Lung (tissue), 16 donors: ENCODE measurements around the gene PODXL. TPM values are rescaled to one million over a fixed set of nuclear protein-coding genes. Genes with fewer than 3 reads are reported as not detected.
A peak's percentile ranks its signal among the peaks of the same experiment; 100 is the strongest.

Source experiments
- ATAC-seq: fragments of 200-7000 bp; cut with Tn5 transposase; one replicate; pipeline ENCODE4 v1.9.1; 2020; ENCODE audit warnings: moderate number of reproducible peaks; ENCODE audit not compliant: insufficient read depth, low FRiP score
- DNase-seq, 3 donors: peaks; one replicate each; pipeline ENCODE4 v3.0.0-alpha.2; 2013 to 2017
- H3K27ac ChIP-seq, 2 donors: one replicate each; pipeline ENCODE4 v1.5.1; 2013; ENCODE audit warnings: mild to moderate bottlenecking in 2 of 2, moderate library complexity in 2 of 2, control low read depth in 1 of 2, inconsistent platforms in 1 of 2, low read depth in 1 of 2, low read length in 1 of 2
- H3K27me3 ChIP-seq, 3 donors: one replicate each; pipeline ENCODE4 v1.5.1; 2013; ENCODE audit warnings: low read length in 2 of 3; ENCODE audit not compliant: control insufficient read depth in 3 of 3, insufficient read depth in 3 of 3
- H3K36me3 ChIP-seq, 4 donors: one replicate each; pipeline ENCODE4 v1.5.1; 2013; ENCODE audit warnings: low read length in 4 of 4, mild to moderate bottlenecking in 1 of 4, moderate library complexity in 1 of 4; ENCODE audit not compliant: control insufficient read depth in 4 of 4, insufficient read depth in 4 of 4
- H3K4me1 ChIP-seq, 5 donors: one replicate each; pipeline ENCODE4 v1.5.1; 2013; ENCODE audit warnings: low read length in 5 of 5, mild to moderate bottlenecking in 2 of 5, moderate library complexity in 1 of 5; ENCODE audit not compliant: control insufficient read depth in 5 of 5, insufficient read depth in 5 of 5
- H3K4me3 ChIP-seq: one replicate; pipeline ENCODE4 v1.5.1; 2013; ENCODE audit warnings: mild to moderate bottlenecking, control low read depth, moderate library complexity
- H3K9ac ChIP-seq, 2 donors: one replicate each; pipeline ENCODE4 v1.5.1; 2013; ENCODE audit warnings: low read length in 2 of 2, control low read depth in 1 of 2; ENCODE audit not compliant: insufficient read depth in 1 of 2
- H3K9me3 ChIP-seq, 4 donors: one replicate each; pipeline ENCODE4 v1.5.1; 2013; ENCODE audit warnings: low read length in 3 of 4, mild to moderate bottlenecking in 1 of 4, moderate library complexity in 1 of 4; ENCODE audit not compliant: control insufficient read depth in 4 of 4, insufficient read depth in 3 of 4
- whole genome bisulfite sequencing, 2 donors: extraction: QIAGEN DNeasy Blood & Tissue Kit; methylation state at CpG; one replicate each; pipeline ENCODE4 v1.1.7; 2013; 5-methylcytosine and 5-hydroxymethylcytosine counted together
- long read RNA-seq, 5 donors: transcript quantifications; one replicate each; lab custom pipeline, GENCODE V29; 2026
- polyA plus RNA-seq, 2 donors: library from polyadenylated mRNA; stranded (reverse); fragments of 200-250 nt; gene quantifications; one replicate each; pipeline ENCODE4 v1.2.1, GENCODE V29; 2013
- total RNA-seq, 2 donors: library from RNA; depleted of rRNA in 1 of 2; stranded (reverse); fragments of >200 nt in 1 of 2; gene quantifications; one replicate each; pipeline ENCODE4 v1.2.1, GENCODE V29; 2014 to 2021
- TF ChIP-seq, protein P1 (sequence below): IDR thresholded peaks from 2 replicates; pipeline ENCODE4 v1.5.1; 2012; ENCODE audit warnings: mild to moderate bottlenecking; ENCODE audit errors: control extremely low read depth, extremely low read depth
- donor health status: control.
- donor health status: control.
- donor health status: Bipolar disorder and iron deficiency.
- donor health status: healthy.
- donor health status: DM: yes; HTN: yes; CAD: no.

PODXL gene
- total RNA-seq (100 to 1,000 TPM in 1 of 2 donors, 10 to 100 TPM in 1; 71.2 to 133 TPM), polyA plus RNA-seq (10 to 100 TPM; 24.3 to 44.0 TPM)
- long read RNA-seq, donor 1, partial matches to known transcripts = 19 of 25 reads
- long read RNA-seq, donor 1, other reads (novel, unspliced or antisense) = 0 of 25 reads
- long read RNA-seq, donor 2, partial matches to known transcripts = 13 of 14 reads
- long read RNA-seq, donor 2, other reads (novel, unspliced or antisense) = 0 of 14 reads
- long read RNA-seq, donor 3, partial matches to known transcripts = 8 of 10 reads
- long read RNA-seq, donor 3, other reads (novel, unspliced or antisense) = 0 of 10 reads
- long read RNA-seq, donor 4, partial matches to known transcripts = 15 of 19 reads
- long read RNA-seq, donor 4, other reads (novel, unspliced or antisense) = 0 of 19 reads
- long read RNA-seq, donor 5, transcript PODXL-205 (2 exons, 588 nt) = major isoform, 5 of 38 reads
- long read RNA-seq, donor 5, partial matches to known transcripts = 29 of 38 reads
- long read RNA-seq, donor 5, other reads (novel, unspliced or antisense) = 0 of 38 reads

DNA sequence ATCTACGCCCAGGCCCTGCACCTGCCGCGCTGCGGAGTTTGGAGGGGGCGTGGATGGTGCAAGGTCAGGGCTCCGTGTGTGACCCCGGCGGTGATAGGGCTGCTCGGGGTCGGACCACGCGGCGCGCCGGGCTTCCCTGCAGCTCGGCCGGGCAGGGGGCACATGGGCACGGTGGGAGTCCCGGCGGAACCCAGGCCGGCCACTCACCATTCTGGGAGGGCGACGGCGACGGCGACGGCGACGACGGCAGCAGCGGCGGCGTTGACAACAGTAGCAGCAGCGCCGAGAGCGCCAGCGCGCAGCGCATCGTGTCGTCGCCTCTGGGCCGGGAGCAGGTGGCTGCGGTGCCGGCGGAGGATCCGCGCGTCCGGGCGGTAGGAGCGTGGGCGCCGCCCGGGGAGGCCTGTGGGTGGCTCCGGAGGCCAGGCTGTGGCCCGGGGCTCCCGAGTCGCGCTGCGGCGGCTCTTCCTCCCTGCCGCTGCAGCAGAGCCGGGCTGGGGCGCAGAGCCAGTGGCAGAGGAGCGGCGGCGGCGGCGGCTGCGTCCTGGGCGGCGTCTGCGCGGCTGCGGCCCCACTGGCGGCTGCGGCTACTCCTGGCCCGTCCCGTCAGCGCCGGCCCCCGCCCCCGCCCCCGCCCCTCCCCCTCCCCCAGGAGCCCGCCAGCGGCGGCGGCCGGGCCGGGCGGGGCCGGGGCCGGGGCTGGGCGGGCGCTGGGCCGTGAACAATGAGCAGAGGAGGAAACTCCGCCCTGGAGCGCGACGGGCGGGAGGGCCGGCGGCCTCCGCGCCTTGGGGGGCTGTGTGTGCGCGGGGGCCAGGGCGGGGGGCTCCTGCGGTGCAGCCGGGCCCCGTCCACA lies at the start of gene PODXL:
Gene PODXL, minus strand, starts transcription at position 576 of the 856 bp plus-strand sequence. Its CDS starts 269 bp downstream, at position 307.
- Histone ChIP-seq H3K36me3 (no peaks in the 10 kb centered on the region), H3K9ac (no peak within 1 kb of the TSS), H3K27me3 (peaks cover 0 to 28% (median 23%) of the 10 kb centered on the region in 3 donors), H3K4me1 (peaks cover 0 to 15% (median 0%) of the 10 kb centered on the region in 5 donors), H3K9me3 (no peaks in the 10 kb centered on the region), H3K27ac (peak within 1 kb of the TSS; percentile 84 to 87), H3K4me3 (peak within 1 kb of the TSS; percentile 80)
- peak; percentile 90 for ATAC-seq
- peak; percentile 56 to 81 (median 75) for DNase-seq
- WGBS, 2 donors = 0 to 1% methylated on average over 75 to 105 of the region's 112 CpGs
- TF ChIP-seq, protein P1, sequence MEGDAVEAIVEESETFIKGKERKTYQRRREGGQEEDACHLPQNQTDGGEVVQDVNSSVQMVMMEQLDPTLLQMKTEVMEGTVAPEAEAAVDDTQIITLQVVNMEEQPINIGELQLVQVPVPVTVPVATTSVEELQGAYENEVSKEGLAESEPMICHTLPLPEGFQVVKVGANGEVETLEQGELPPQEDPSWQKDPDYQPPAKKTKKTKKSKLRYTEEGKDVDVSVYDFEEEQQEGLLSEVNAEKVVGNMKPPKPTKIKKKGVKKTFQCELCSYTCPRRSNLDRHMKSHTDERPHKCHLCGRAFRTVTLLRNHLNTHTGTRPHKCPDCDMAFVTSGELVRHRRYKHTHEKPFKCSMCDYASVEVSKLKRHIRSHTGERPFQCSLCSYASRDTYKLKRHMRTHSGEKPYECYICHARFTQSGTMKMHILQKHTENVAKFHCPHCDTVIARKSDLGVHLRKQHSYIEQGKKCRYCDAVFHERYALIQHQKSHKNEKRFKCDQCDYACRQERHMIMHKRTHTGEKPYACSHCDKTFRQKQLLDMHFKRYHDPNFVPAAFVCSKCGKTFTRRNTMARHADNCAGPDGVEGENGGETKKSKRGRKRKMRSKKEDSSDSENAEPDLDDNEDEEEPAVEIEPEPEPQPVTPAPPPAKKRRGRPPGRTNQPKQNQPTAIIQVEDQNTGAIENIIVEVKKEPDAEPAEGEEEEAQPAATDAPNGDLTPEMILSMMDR = no peak

- Histone ChIP-seq H3K9me3 (peaks cover 0 to 2% (median 0%) of the 10 kb centered on the region in 4 donors), H3K27me3 (peaks cover 0 to 5% (median 0%) of the 10 kb centered on the region in 3 donors), H3K4me3 (no peak overlapping the region), H3K36me3 (no peaks in the 10 kb centered on the region), H3K27ac (no peak overlapping the region), H3K9ac (no peak overlapping the region), H3K4me1 (peaks cover 0 to 15% (median 2%) of the 10 kb centered on the region in 5 donors)
- ATAC-seq = no peak
- TF ChIP-seq, protein P1 = no peak
- peak in 1 of 3 donors; percentile 16 for DNase-seq
- 54 to 59% methylated on average over 9 of the region's 9 CpGs for WGBS, 2 donors
Observed at GRCh38 chr7:131605280-131605878, 49.0 kb upstream of the PODXL start.

DNA sequence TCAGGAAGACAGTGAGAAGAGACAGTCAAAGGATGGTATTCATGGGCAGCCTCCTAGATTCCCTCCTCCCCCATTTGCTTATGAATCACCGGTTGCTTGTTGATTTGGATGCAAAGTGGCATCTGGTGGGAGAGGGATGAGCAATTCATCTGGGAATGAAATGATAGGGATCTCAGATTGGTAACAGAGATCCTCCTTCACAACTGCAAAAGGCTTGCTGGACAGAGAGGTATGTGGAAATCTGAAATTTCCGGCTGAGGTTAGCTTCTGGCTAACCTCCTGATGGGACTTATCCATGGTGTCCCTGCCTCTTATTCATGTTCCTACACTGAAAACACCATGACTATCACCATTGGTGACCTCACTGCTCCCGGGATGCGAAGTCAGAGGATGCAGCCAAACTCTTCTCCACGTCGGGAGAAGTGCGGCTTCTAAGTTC lies 48.4 kb upstream of the PODXL start:
- TF ChIP-seq, protein P1 = no peak
- Histone ChIP-seq H3K27me3 (peaks cover 0 to 5% (median 0%) of the 10 kb centered on the region in 3 donors), H3K4me3 (no peak overlapping the region), H3K4me1 (peaks cover 0 to 15% (median 2%) of the 10 kb centered on the region in 5 donors), H3K9ac (no peak overlapping the region), H3K27ac (no peak overlapping the region), H3K36me3 (no peaks in the 10 kb centered on the region), H3K9me3 (peaks cover 0 to 2% (median 0%) of the 10 kb centered on the region in 4 donors)
- DNase-seq (no peak), ATAC-seq (peak; percentile 45)
- 61 to 77% methylated on average over 7 of the region's 7 CpGs for WGBS, 2 donors
